OCI-LY3 (cell line): ENCODE data around the gene AGPAT3.

Experiments
- H2AFZ ChIP-seq: fragments of 200-600, 300-600 bp; shearing (Covaris generic); 2 replicates; pipeline ENCODE4 v1.6.0; 2014; ENCODE audit warnings: antibody characterized with exemption, low read depth, low read length
- H3K27ac ChIP-seq: fragments of 200-600, 300-600 bp; sonication (generic); 2 replicates; pipeline ENCODE4 v1.5.1; 2014; ENCODE audit warnings: mild to moderate bottlenecking, low read length, moderate library complexity, mixed read lengths
- H3K27me3 ChIP-seq: fragments of 200-600, 300-600 bp; sonication (generic); 2 replicates; pipeline ENCODE4 v1.6.1; 2014; ENCODE audit warnings: low read depth, low read length, mixed read lengths
- H3K36me3 ChIP-seq: fragments of 200-600, 300-600 bp; sonication (generic); replicated peaks from 2 replicates; pipeline ENCODE3; 2014; ENCODE audit warnings: low read depth, low read length, mixed read lengths
- H3K4me1 ChIP-seq: fragments of 300-600, 200-600 bp; sonication (generic); 2 replicates; pipeline ENCODE4 v1.6.1; 2014; ENCODE audit warnings: low read length, mixed read lengths
- H3K4me2 ChIP-seq: fragments of 200-600, 300-600 bp; sonication (generic); 2 replicates; pipeline ENCODE4 v1.6.1; 2014; ENCODE audit warnings: low read length, mixed read lengths
- H3K4me3 ChIP-seq: fragments of 300-600, 200-600 bp; sonication (generic); 2 replicates; pipeline ENCODE4 v1.5.1; 2014; ENCODE audit warnings: antibody characterized with exemption, mild to moderate bottlenecking, low read length, moderate library complexity
- H3K79me2 ChIP-seq: fragments of 300-600, 200-600 bp; shearing (Covaris generic); 2 replicates; pipeline ENCODE4 v1.6.1; 2014; ENCODE audit warnings: mild to moderate bottlenecking, low read length, mixed read lengths
- H3K9ac ChIP-seq: fragments of 300-600, 200-600 bp; shearing (Covaris generic); 2 replicates; pipeline ENCODE4 v1.6.0; 2014; ENCODE audit warnings: mild to moderate bottlenecking, low read length, moderate library complexity
- H3K9me3 ChIP-seq: fragments of 200-600, 300-600 bp; shearing (Covaris generic); 2 replicates; pipeline ENCODE4 v1.6.1; 2014; ENCODE audit warnings: low read length, mixed read lengths; ENCODE audit not compliant: insufficient read depth
- H4K20me1 ChIP-seq: fragments of 200-600, 300-600 bp; sonication (generic); 2 replicates; pipeline ENCODE4 v1.6.1; 2016; ENCODE audit warnings: low read length, mixed read lengths; ENCODE audit not compliant: insufficient read depth
- CTCF ChIP-seq: fragments of 200-600, 300-600 bp; sonication (generic); IDR thresholded peaks from 2 replicates; pipeline ENCODE4 v1.5.1; 2014; ENCODE audit warnings: antibody characterized with exemption, low read length, low read depth
- EZH2phosphoT487 ChIP-seq: fragments of 200-600 bp; shearing (Covaris generic); IDR thresholded peaks from 2 replicates; pipeline ENCODE4 v1.6.1; 2018; ENCODE audit warnings: antibody characterized with exemption, mixed run types, low read depth

The AGPAT3 gene

GRCh38 chr21:43869486-43870325 lies 4.7 kb downstream of the AGPAT3 start:
- no peak overlapping the region for H2AFZ ChIP-seq
- no peak overlapping the region for H3K27ac ChIP-seq
- peaks cover 65% of the 10 kb centered on the region for H3K36me3 ChIP-seq
- peaks cover 52% of the 10 kb centered on the region for H4K20me1 ChIP-seq
- peaks cover 11% of the 10 kb centered on the region for H3K4me1 ChIP-seq
- peaks cover 96% of the 10 kb centered on the region for H3K79me2 ChIP-seq
- no peak overlapping the region for H3K9ac ChIP-seq
- no peak overlapping the region for H3K4me2 ChIP-seq
- H3K9me3 ChIP-seq = no peaks in the 10 kb centered on the region
- H3K4me3 ChIP-seq = no peak overlapping the region
- H3K27me3 ChIP-seq = no peaks in the 10 kb centered on the region
- TF ChIP-seq CTCF (no peak), EZH2phosphoT487 (no peak)

- Histone ChIP-seq H3K4me3 (no peak overlapping the region), H3K36me3 (peaks cover 72% of the 10 kb centered on the region), H3K27me3 (no peaks in the 10 kb centered on the region), H3K27ac (no peak overlapping the region), H3K4me1 (peaks cover 10% of the 10 kb centered on the region), H2AFZ (no peak overlapping the region), H3K79me2 (peaks cover 99% of the 10 kb centered on the region), H3K9ac (no peak overlapping the region), H3K9me3 (peaks cover 2% of the 10 kb centered on the region; the same call in 1 of the 2 replicates), H4K20me1 (peaks cover 52% of the 10 kb centered on the region), H3K4me2 (no peak overlapping the region)
- no peak for TF ChIP-seq CTCF
Observed at GRCh38 chr21:43871487-43871886, 6.5 kb downstream of the AGPAT3 start.

GRCh38 chr21:43872531-43873197 lies 7.6 kb downstream of the AGPAT3 start:
- TF ChIP-seq CTCF (no peak), EZH2phosphoT487 (no peak)
- Histone ChIP-seq H3K4me3 (no peak overlapping the region), H3K27me3 (no peaks in the 10 kb centered on the region), H3K9ac (no peak overlapping the region), H2AFZ (no peak overlapping the region), H3K9me3 (peaks cover 2% of the 10 kb centered on the region; the same call in 1 of the 2 replicates), H3K79me2 (peaks cover 99% of the 10 kb centered on the region), H3K27ac (no peak overlapping the region), H4K20me1 (peaks cover 45% of the 10 kb centered on the region), H3K36me3 (peaks cover 67% of the 10 kb centered on the region), H3K4me1 (no peaks in the 10 kb centered on the region), H3K4me2 (no peak overlapping the region)

GRCh38 chr21:43873673-43874072 lies 8.7 kb downstream of the AGPAT3 start:
- Histone ChIP-seq H3K9me3 (peaks cover 2% of the 10 kb centered on the region; the same call in 1 of the 2 replicates), H3K4me3 (no peak overlapping the region), H3K79me2 (peaks cover 99% of the 10 kb centered on the region), H3K4me2 (no peak overlapping the region), H3K9ac (no peak overlapping the region), H2AFZ (no peak overlapping the region), H3K36me3 (peaks cover 64% of the 10 kb centered on the region), H4K20me1 (peaks cover 45% of the 10 kb centered on the region), H3K27me3 (no peaks in the 10 kb centered on the region), H3K27ac (no peak overlapping the region), H3K4me1 (no peaks in the 10 kb centered on the region)
- TF ChIP-seq CTCF (no peak), EZH2phosphoT487 (no peak)
